Cardiac atrium fibroblast (primary cell): Measurements from ENCODE around the gene COPG1. TPM values are rescaled to one million over a fixed set of nuclear protein-coding genes. Genes with fewer than 3 reads are reported as not detected.

Source experiments
- total RNA-seq: library from RNA; depleted of rRNA; stranded (reverse); fragments of >200 nt; gene quantifications from 2 replicates; pipeline ENCODE4 v1.2.3, GENCODE V29; 2015

The COPG1 gene, protein sequence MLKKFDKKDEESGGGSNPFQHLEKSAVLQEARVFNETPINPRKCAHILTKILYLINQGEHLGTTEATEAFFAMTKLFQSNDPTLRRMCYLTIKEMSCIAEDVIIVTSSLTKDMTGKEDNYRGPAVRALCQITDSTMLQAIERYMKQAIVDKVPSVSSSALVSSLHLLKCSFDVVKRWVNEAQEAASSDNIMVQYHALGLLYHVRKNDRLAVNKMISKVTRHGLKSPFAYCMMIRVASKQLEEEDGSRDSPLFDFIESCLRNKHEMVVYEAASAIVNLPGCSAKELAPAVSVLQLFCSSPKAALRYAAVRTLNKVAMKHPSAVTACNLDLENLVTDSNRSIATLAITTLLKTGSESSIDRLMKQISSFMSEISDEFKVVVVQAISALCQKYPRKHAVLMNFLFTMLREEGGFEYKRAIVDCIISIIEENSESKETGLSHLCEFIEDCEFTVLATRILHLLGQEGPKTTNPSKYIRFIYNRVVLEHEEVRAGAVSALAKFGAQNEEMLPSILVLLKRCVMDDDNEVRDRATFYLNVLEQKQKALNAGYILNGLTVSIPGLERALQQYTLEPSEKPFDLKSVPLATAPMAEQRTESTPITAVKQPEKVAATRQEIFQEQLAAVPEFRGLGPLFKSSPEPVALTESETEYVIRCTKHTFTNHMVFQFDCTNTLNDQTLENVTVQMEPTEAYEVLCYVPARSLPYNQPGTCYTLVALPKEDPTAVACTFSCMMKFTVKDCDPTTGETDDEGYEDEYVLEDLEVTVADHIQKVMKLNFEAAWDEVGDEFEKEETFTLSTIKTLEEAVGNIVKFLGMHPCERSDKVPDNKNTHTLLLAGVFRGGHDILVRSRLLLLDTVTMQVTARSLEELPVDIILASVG
- 276 and 279 TPM in 2 replicates for total RNA-seq

DNA sequence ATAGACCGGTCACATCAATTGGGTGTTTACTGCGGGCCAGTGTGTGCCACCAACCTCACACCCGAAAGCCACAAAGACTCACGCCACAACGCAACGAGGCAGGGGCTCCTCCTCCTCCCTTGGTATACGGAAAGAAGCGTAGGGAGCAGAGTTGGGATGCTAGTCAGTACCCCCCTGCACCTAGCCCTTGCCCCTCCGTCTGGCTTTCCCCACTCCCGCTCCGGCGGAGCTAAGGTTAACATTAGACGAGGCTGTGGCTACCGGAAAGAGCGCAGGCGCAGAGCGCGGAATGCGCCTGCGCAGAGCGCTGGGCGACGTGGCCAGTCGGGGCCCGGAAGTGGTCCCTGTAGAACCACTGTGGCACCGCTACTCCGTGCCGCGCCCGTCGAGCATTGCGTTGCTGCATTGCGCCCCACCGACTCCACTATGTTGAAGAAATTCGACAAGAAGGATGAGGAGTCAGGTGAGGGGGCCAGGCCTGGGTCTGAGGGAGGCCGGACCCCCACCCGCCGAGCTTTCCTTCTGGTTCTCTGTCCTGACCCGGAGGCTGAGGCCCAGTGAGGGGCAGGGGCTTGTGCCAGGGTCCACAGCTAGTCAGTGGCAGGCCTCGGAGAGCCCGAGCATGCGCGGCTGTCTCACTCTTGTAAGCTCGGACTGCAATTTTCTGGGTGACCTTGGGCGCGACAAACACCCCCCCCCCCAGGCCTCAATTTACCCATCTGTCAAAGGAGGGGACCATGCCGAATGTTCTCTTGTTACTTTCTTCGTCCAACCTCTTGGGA, at the start of gene COPG1:
COPG1 (plus strand) TSS at position 323 of the 782 bp plus-strand sequence; CDS start at position 427, 104 bp downstream.

GRCh38 chr3:129278439-129278965, 29.1 kb downstream of the COPG1 start, which contains the start of gene HMCES:
HMCES (plus strand) TSS chr3:129278870; CDS start chr3:129279733, 863 bp downstream.

Other genes starting within 250 kb of the COPG1 start
- not detected in 2 replicates for gene EFCC1, start 248.3 kb upstream of the COPG1 start, total RNA-seq
- gene GP9, start 188.8 kb upstream of the COPG1 start, total RNA-seq = not detected in 2 replicates
- 29.6 and 36.6 TPM in 2 replicates for gene RAB43, start 127.8 kb upstream of the COPG1 start, total RNA-seq
- gene ISY1, start 88.5 kb upstream of the COPG1 start, total RNA-seq = 18.6 and 20.2 TPM in 2 replicates
- 240 and 256 TPM in 2 replicates for gene CNBP, start 65.7 kb upstream of the COPG1 start, total RNA-seq
- gene HMCES, start 29.3 kb downstream of the COPG1 start, total RNA-seq = 21.1 and 24.0 TPM in 2 replicates
- not detected in 2 replicates for gene EFCAB12, start 179.0 kb downstream of the COPG1 start, total RNA-seq
- gene MBD4, start 190.3 kb downstream of the COPG1 start, total RNA-seq = 20.0 and 21.1 TPM in 2 replicates
- 7.5 and 13.9 TPM in 2 replicates for gene IFT122, start 190.6 kb downstream of the COPG1 start, total RNA-seq